Globus pallidus (tissue), 1 donor: ENCODE results near the gene SNRPE.
A peak's percentile ranks its signal among the peaks of the same experiment; 100 is the strongest.
"Not testable (repeated sequence)": the region's sequence is repeated elsewhere in the genome, so short reads cannot be mapped to it uniquely, and the experiment has no call there.

Experiments used
- DNase-seq: peaks from one replicate; pipeline ENCODE4 v3.0.0-alpha.2; 2015; ENCODE audit warnings: low spot score

SNRPE gene

DNA sequence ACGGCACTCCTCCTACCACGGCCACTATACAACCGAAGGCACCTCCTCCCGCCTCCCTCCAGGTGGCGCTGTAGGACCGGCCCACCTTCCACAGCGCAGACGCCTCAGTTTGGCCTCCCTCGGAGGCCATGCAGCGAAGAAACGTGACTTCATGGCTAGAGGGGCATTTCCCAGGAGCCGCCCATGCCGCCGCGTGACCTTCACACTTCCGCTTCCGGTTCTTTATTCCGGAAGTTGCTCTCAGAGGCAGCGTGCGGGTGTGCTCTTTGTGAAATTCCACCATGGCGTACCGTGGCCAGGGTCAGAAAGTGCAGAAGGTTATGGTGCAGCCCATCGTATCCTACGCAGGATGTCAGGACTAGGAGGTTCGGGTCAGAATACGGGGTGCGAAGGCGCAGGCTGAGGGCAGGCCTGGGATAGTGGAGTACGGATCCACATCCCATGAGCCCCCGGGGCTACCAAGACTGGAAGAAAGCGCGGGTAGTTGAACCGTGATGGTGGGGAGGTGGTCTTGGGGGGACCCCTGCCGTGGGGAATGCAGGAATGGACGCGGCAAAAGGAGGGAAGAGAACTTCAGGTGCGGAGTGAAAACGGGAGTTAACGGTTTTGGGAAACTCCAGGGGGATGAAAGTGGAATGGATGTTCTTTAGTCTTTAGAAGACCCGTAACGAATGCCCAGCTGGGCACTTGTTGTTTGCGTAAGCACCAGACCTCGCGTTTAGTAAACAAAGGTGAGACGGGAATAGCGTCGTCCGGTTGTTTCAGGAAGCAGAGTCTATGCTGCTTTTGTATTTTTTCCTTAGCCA, at the start of gene SNRPE:
Gene SNRPE, plus strand, starts transcription at position 221 of the 806 bp plus-strand sequence. Its CDS starts 61 bp downstream, at position 282.
- DNase-seq, result peak; percentile 97

GRCh38 chr1:203813581-203814341, 47.6 kb upstream of the SNRPE start:
- DNase-seq, result no peak

- DNase-seq, result no peak
Measured at GRCh38 chr1:203818399-203818798, 43.0 kb upstream of the SNRPE start.

DNA sequence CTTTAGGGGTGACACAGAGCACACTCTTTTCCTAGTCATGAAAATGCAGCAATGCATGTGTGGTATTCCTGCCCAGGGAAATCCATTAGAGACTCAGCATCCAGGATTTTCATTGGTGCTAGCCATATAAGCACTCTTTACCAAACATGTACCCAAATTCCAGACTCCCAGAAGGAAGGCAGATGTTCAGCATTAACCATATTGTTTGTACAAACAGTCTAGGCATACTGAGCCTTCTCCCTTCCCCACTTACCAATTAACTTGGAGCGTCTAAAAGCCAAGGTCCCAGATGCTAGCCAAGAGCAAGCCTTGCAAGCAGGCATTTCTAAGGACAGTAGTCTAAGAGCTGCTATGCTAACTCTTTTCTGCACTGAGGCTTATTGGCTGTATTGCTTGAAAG, 38.1 kb upstream of the SNRPE start:
- no peak for DNase-seq

DNA sequence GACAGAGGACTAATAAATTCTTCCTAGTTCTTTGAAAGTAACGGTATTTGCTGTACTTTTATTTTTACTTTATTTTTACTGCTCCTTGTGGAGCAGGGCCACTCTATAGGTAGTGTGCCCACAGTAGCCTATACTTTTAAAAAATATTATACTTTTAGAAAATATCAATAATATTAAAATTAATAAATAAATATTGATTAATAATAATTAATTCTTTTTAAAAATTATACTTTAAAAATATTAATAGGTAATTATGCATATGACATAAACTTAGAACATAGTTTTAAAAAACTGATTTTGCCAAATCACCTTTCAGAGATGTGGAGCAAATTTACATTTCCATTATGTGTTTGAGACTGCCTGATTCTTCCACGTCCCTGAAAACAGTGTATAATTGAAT, 35.2 kb upstream of the SNRPE start:
- no peak for DNase-seq

GRCh38 chr1:203828002-203828401, 33.4 kb upstream of the SNRPE start:
- DNase-seq, result no peak

DNA sequence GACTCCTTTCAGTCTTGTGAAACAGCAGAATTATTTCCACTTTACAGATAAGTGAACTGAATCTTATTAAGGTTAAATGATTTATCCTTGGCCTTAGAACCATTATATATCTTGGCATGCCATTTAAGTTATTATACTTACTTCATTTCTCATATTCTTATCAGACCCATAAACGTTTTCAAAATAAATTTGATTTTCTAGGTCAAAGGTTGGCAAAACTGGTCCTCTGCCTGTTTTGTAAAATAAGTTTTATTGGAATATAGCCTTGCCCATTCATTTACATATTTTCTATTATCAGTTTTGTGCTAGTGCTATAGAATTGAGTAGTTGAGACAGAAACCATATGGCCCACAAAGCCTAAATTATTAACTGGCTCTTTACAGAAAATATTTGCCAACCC, 32.9 kb upstream of the SNRPE start:
- DNase-seq, result no peak

GRCh38 chr1:203829247-203829646, 32.2 kb upstream of the SNRPE start:
- DNase-seq, result peak; percentile 5

GRCh38 chr1:203835476-203835875, 25.9 kb upstream of the SNRPE start:
- DNase-seq, result no peak

GRCh38 chr1:203839081-203839480, 22.3 kb upstream of the SNRPE start:
- DNase-seq, result no peak

- no peak for DNase-seq
Measured at GRCh38 chr1:203840208-203840808, 21.1 kb upstream of the SNRPE start.

GRCh38 chr1:203842559-203842876, 18.9 kb upstream of the SNRPE start:
- no peak for DNase-seq

DNA sequence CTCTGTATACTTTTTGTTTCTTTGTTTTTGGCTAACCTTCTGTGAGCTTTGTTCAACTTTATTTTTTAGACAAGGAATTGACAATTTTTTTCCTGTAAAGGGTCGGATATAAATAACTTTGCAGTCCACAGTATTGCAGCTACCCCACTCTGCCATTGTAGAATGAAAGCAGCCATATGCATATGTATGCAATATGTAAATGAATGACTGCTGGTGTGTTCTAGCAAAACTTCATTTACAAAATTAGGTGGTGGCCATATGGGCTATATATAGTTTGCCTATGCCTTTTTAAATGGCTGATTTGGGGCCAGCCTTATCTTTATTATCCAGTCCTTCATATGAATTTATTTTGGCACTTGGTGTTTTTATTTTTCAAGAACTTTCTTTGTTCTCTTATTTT, 18.0 kb upstream of the SNRPE start:
- no peak for DNase-seq

- not testable (repeated sequence) for DNase-seq
Measured at GRCh38 chr1:203853112-203853511, 8.3 kb upstream of the SNRPE start.

GRCh38 chr1:203858055-203858454, 3.3 kb upstream of the SNRPE start:
- DNase-seq, result no peak

GRCh38 chr1:203858975-203859374, 2.4 kb upstream of the SNRPE start:
- no peak for DNase-seq

GRCh38 chr1:203860396-203861025, 888 bp upstream of the SNRPE start:
- no peak for DNase-seq

- DNase-seq, result no peak
Measured at GRCh38 chr1:203867802-203868201, 6.4 kb downstream of the SNRPE start.

- no peak for DNase-seq
Measured at GRCh38 chr1:203870245-203870644, 8.8 kb downstream of the SNRPE start.

DNA sequence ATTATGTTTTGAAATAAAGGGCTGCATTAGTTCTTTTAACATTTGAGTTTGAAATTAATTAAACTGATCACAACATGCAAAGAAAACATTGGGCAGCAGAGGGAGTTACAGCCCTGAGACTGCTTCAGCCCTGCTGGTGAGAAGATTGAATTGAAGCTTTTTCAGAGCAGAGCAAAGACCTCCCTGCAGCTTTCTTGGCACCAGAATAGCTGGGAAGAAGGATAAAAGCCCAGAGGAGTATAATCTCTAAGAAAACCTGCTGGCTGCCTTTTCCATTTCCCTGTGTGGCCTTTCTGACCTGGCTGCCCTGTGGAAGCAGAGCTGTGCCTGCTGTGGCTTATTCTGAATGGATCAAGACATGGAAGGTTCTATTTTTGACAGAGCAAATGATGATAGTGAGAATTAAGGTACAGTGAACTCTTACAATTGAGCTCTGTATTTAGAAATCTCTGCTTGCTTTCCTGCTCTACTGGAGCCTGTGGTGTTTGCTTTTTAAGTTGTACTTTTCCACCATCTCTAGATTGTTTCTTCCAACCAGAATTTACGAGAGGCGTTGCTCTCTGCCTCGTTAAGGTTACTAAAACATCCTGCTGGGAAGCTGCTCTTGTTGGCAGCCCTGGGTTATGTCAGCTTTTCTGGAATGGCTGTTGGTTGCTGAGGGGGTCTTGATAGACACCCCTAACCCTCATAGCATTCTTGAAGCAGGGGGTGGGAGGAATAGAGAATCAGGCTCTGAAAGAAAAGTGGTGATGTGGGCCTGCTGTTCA, 9.9 kb downstream of the SNRPE start:
- peak; percentile 77 for DNase-seq

DNA sequence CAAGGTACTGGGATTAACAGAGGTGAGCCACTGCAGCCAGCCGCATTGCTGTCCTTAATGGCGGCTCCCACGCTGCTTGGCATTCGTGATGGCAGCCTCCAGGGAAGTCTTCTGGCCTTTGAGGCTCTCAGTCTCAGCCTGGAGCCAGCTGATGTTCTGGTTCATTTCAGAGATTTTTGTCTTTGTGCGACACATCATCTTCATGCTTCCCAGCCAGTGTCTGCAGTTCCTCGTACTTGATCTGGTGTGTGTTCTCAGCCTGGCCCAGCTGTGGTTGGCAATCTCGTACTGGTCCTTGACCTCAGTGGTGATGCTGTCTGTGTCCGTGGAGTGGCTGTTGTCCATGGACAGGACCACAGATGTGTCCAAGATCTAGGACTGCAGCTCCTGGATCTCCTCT, 11.7 kb downstream of the SNRPE start:
- DNase-seq, result no peak

GRCh38 chr1:203878422-203878821, 17.0 kb downstream of the SNRPE start:
- no peak for DNase-seq
